CD1c-positive myeloid dendritic cell (primary cell): Measurements from ENCODE around the gene CPAMD8.
A peak's percentile ranks its signal among the peaks of the same experiment; 100 is the strongest.
"Not testable (repeated sequence)": the region's sequence is repeated elsewhere in the genome, so short reads cannot be mapped to it uniquely, and the experiment has no call there.

ENCODE experiments used
- DNase-seq: peaks from one replicate; pipeline ENCODE4 v3.0.0-alpha.2; 2016; ENCODE audit errors: extremely low spot score

CPAMD8 gene

GRCh38 chr19:16874978-16875299 is 151.7 kb downstream of the CPAMD8 start:
- DNase-seq, result not testable (repeated sequence)

DNA sequence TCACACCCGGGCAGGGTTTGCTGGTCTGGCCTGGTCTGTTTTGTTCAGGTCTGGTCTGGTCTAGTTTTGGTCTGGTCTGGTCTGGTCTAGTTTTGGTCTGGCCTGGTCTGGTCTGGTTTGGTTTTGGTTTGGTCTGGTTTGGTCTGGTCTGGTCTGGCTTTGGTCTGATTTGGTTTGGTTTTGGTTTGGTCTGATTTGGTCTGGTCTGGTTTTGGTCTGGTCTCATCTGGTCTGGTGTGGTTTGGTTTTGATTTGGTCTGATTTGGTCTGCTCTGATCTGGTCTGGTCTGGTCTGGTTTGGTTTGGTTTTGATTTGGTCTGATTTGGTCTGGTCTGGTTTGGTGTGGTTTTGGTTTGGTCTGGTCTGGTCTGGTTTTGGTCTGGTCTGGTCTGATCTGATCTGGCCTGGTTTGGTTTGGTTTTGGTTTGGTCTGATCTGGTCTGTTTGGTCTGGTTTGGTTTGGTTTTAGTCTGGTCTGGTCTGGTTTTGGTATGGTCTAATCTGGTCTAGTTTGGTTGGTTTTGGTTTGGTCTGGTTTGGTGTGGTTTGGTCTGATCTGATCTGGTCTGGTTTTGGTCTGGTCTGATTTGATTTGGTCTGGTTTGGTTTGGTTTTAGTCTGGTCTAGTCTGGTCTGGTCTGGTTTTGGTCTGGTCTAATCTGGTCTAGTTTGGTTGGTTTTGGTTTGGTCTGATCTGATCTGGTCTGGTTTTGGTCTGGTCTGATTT is 152.2 kb downstream of the CPAMD8 start:
- DNase-seq, result no peak

DNA sequence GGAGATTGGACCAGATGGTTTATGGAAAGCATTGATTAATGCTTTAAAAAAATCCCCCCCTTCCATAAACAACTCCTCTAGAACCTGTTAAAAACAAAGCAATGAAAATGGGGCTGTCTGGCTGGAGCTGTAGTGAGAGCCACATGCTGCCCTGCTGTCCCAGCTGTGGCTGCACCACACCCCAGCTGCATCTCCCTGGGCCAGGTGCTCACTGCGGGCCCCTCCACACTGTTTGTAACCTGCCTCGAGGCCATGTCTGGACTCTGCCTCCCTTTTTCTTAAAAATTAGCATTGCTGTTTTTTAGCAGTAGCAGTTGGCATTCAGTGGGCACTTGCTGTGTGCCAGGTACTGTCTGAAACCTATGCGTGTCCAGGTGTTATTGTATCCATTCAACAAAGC is 153.0 kb downstream of the CPAMD8 start:
- DNase-seq, result no peak

- DNase-seq, result no peak
These were observed 153.9 kb downstream of the CPAMD8 start for GRCh38 chr19:16872728-16873127.

DNA sequence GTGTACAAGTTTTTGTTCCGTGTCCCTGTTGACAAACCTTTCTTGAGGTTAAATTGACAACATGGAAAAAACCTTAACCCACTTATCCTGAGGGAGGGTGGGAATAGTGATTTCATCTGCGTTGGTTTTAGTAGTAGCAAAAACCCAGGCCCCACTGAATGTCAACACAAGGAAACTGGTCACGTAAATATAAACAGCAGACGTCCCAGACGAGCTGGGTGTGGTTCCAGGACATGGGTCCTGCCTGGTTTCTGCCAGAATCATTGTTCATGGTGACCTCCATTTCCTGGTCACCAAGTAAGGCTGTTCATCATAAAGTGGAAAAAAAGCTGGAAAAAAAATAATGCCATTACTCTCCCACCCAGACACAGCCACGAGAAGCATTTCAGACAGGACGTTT is 154.7 kb downstream of the CPAMD8 start:
- no peak for DNase-seq

DNA sequence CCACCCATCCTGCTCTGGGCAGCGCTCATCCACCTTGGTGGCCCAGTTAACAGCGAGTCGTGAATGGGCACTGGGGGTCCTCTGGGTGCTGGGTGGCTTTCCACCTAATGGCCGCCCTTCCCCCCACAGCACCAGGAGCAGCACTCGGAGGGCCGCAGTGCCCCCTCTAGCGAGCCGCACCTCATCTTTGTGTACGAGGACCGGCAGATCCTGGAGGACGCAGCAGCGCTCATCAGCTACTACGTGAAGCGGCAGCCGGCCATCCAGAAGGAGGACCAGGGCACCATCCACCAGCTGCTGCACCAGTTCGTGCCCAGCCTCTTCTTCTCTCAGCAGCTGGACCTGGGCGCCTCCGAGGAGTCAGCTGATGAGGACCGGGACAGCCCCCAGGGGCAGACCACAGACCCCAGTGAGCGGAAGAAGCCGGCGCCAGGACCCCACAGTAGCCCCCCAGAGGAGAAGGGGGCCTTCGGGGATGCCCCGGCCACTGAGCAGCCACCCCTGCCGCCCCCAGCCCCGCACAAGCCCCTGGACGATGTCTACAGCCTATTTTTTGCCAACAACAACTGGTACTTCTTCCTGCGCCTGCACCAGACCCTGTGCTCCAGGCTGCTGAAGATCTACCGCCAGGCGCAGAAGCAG is 157.2 kb downstream of the CPAMD8 start:
- no peak for DNase-seq

- no peak for DNase-seq
These were observed 158.0 kb downstream of the CPAMD8 start for GRCh38 chr19:16868423-16869130.

- no peak for DNase-seq
These were observed 159.4 kb downstream of the CPAMD8 start for GRCh38 chr19:16867211-16867610.

- peak; percentile 46 for DNase-seq
These were observed 163.7 kb downstream of the CPAMD8 start for GRCh38 chr19:16862826-16863415.

GRCh38 chr19:16861834-16862233 is 164.8 kb downstream of the CPAMD8 start:
- DNase-seq, result no peak

GRCh38 chr19:16861011-16861410 is 165.6 kb downstream of the CPAMD8 start:
- no peak for DNase-seq

DNA sequence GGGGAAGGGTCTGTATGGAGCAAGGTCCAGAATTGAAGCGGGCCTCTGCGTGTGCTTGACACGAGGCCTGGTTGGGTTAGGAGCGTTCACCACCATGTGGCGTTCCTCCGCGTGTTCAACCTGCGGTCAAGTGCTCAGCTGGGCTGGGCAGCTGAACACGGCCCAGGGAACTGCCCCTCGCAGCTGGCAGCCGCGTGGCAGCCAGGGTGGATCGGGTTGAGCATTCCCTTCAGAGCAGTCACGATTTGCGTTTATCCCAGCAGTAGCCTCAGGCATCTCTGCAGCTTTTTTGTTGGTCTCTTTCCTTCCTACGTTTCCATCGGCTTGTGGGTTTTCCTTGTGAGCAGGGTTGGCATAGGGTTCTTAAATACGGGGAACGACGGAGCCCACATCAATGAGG is 166.5 kb downstream of the CPAMD8 start:
- no peak for DNase-seq

DNA sequence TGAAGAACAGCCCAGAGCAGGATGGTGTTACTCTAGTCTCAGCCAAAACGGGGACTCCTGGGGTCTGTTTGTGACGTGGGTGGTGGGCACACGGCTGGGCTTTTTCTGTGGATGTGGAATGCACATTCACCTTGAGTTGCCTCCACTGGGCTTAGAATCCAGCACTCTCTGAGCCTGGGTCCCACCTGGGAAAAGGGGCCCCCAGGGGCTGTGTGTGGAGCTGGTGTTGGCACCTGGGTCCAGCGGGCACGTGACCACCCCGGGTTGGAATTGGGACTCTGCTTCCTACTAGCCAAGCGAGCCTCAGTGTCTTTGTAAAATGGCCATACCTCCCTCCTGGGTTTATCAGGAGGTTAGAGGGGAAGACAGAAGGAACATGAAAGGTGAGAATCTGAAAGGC is 167.0 kb downstream of the CPAMD8 start:
- no peak for DNase-seq

DNA sequence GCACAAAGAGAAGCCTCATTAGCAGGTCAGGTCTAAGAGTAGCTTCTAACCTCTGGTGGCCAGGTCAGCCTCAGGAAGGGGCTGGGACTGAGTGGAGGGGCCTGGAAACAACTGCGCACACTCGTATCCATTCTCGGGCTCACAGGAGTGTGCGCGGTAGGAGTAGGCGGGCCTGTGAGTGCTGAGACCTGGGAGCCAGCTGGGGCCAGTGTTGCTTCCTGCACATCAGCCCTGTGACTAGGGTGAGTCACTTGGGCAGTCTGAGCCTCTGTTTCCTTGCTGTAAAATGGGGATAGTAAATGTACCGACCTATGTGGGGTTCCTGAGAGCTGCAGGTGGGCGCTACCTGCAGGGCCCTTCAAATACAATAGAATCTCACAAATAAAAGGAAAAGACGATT is 170.5 kb downstream of the CPAMD8 start:
- DNase-seq, result no peak

DNA sequence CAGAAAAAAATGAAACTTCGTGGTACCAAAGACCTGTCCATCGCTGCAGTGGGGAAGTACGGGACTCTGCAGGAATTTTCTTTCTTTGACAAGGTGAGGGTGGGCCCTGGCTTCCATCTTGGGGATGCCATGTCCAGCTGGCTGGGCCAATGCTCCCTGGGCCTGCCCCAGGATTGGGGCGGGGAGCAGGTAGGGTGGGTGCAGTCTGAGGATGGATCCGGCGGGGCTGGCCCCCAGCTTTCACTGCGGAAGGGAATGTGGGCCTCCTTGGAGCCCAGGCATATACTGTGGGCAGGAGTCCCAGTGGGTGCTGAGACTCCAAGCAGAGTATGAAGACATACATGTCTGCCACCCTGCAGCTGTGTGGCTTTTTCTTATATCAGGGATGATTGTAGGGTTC is 173.5 kb downstream of the CPAMD8 start:
- DNase-seq, result no peak

DNA sequence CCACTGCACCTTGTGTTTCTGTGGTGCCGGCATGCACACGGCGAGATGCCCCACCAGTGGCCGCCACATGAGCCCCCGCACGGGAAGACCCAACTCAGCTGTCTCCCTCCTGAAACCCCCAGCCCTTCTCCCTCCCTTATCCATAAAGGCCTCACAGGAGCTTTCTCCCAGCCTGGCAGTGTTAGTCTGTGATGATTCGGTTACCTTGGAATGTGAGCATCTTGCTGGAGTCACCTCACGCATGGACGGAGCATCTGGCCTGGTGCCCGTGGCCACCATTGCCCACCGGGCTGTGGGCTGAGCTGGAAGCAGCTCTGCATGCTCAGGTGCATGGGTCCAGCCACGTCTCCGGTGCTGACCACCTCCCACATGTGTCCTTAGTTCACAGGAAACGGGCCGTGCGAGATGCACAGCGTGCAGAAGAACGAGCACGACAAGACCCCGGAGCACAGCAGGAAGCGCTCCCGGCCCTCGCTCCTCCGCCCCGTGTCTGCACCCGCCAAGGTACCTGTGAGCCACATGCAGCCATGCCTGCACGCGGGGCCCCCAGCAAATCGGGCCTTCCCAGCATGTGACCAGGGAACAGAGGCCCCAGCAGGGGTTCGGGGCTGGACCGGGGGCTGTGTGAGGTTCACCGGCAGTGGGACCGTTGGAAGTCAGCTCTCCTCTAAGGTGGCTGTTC is 175.4 kb downstream of the CPAMD8 start:
- DNase-seq, result no peak

- no peak for DNase-seq
These were observed 176.5 kb downstream of the CPAMD8 start for GRCh38 chr19:16850133-16850532.

- no peak for DNase-seq
These were observed 177.4 kb downstream of the CPAMD8 start for GRCh38 chr19:16849168-16849567.

DNA sequence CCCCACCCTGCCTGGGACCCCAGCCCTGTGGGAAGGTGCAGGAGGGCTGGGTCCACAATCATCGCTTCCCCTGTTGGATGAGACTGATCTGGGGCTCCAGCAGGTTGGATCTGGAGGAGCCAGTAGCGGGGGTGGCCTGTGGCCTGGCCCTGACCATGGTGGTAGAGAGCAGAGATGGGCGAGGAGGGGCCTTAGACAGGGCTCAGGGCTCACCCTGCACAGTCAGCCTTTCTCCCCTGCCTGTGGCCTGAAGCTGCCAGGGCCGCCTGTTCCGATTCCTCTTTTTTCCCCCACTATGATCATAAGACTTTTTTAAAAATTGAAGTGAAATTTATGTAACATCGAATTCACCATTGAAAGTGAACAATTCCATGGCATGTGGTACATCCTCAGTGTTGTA is 179.2 kb downstream of the CPAMD8 start:
- peak; percentile 54 for DNase-seq

DNA sequence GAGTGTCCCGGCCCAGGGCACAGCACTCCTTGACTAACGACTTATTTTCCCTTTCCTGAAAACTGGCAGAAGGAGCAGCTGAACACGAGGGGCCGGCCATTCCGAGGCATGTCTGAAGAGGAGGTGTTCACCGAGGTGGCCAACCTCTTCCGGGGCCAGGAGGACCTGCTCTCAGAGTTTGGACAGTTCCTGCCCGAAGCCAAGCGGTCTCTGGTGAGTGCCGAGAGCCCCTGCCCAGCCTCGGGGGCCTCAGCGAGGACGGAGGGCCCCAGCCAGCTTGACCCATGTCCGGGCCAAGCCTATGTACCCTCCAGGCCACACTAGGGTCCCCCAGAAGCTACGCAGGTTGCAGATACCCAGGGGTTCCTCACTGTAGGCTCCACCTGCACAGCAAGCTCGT is 179.7 kb downstream of the CPAMD8 start:
- DNase-seq, result no peak
